Activated T-helper 2 cell treated with anti-CD3 and anti-CD28 coated beads, Interferon-gamma antibody, Interleukin-2, Interleukin-4, amounts not matched to agents 10 μg/mL and 5 μg/mL and 100 μg/mL, durations not matched to agents 14 hours and 24 hours and 36 hours (primary cell): Measurements from ENCODE around the gene CSNK2B. TPM values are rescaled to one million over a fixed set of nuclear protein-coding genes. Genes with fewer than 3 reads are reported as not detected.

Experiments used
- DNase-seq: peaks from one replicate; pipeline ENCODE4 v3.0.0; 2021; ENCODE audit warnings: low spot score
- H3K27ac Mint-ChIP-seq: one replicate; pipeline ENCODE4 v1.8.0; 2021; ENCODE audit warnings: mixed read lengths
- H3K27me3 Mint-ChIP-seq: one replicate; pipeline ENCODE4 v1.8.0; 2021; ENCODE audit warnings: low read depth, mixed read lengths
- H3K36me3 Mint-ChIP-seq: one replicate; pipeline ENCODE4 v1.8.0; 2021; ENCODE audit warnings: low read depth, mixed read lengths
- H3K4me1 Mint-ChIP-seq: one replicate; pipeline ENCODE4 v1.8.0; 2021; ENCODE audit warnings: low read depth, mixed read lengths
- H3K4me3 Mint-ChIP-seq: one replicate; pipeline ENCODE4 v1.8.0; 2021; ENCODE audit warnings: low read depth, mild to moderate bottlenecking, moderate library complexity, mixed read lengths
- H3K9me3 Mint-ChIP-seq: one replicate; pipeline ENCODE4 v1.8.0; 2021; ENCODE audit warnings: mixed read lengths
- intact Hi-C: fragments of 100-400 bp; cut with micrococcal nuclease; formaldehyde crosslinking; loops from one replicate; pipeline ENCODE4 v1.15.1; 2023
- total RNA-seq: library from RNA; stranded (reverse); gene quantifications from 2 replicates; pipeline ENCODE4 v1.2.3, GENCODE V29; 2022

Gene CSNK2B
- total RNA-seq, 1 donor from 2014 or later = 279 TPM

DNA sequence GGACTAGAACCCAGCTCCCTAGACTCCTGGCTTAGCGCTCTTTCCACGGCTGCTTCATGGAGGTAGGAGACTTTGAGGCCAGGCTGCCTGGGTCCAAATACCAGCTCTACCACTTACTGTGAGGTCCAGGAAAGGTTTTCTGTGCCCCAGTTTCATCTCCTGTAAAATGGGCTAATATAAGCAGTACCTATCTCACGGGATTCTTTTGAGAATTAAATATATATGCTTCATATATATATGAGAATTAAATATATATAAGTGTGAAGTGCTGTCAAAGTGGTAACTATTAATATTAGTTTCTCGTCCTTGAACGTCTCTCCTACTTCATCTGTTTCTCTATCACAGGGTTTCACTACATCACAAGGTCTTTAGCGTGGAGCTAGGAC, 25.2 kb downstream of the CSNK2B start:
- no peak for DNase-seq
- Mint-ChIP-seq H3K27me3 (no peaks in the 10 kb centered on the region), H3K9me3 (no peaks in the 10 kb centered on the region), H3K36me3 (peaks cover 52% of the 10 kb centered on the region), H3K4me3 (no peak overlapping the region), H3K27ac (no peak overlapping the region), H3K4me1 (peaks cover 10% of the 10 kb centered on the region)
- intact Hi-C loops = no loop called here

DNA sequence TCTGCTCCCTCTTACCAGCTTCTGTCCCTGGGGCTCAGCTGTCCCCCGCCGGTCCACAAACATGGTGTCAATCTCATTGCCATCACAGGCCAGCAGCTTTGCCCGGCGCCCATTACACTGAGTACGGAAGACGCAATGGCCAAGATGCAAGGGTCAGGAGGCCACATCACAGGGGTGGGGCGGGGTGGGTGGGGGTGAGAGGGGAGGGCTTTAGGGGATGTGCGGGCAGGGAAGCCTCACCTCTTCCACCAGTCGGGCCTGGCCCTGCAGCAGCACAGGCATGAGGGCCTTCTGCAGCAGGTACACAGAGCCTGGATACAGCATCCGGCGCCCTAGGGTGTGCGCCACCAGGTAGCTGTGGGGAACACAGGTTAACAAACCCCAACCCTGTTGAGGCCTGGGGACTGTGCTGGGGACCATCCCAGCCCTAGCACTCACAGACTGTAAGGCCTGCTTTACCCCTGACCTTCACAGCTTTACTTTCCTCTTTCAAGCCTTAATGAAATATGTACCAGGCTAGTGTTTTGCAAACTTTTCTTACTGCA, 25.8 kb downstream of the CSNK2B start:
- intact Hi-C loops = no loop called here
- peaks cover 52% of the 10 kb centered on the region for H3K36me3 Mint-ChIP-seq
- no peaks in the 10 kb centered on the region for H3K27me3 Mint-ChIP-seq
- H3K9me3 Mint-ChIP-seq = no peaks in the 10 kb centered on the region
- peaks cover 10% of the 10 kb centered on the region for H3K4me1 Mint-ChIP-seq
- no peak overlapping the region for H3K27ac Mint-ChIP-seq
- DNase-seq = no peak
- H3K4me3 Mint-ChIP-seq = no peak overlapping the region

DNA sequence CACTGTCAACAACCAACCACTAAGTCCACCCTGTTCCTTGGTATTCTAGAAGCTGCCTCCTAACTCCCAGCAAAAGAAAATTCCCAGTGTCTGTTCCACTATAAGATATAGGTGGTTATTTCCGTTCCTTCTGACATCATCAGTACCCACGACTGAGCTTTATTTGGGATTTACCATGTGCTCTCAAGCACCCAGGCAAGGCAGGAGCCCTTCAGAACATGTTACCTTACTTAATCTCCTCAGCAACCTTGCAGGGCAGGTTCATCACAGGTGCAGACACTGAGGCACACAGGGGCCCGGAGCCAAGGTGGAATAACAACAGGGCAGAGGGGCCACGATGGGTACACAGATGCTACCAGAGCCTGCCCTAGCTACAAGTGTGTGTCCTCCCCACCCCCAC, 26.5 kb downstream of the CSNK2B start:
- Mint-ChIP-seq H3K36me3 (peaks cover 55% of the 10 kb centered on the region), H3K27me3 (no peaks in the 10 kb centered on the region), H3K9me3 (no peaks in the 10 kb centered on the region), H3K4me1 (peaks cover 11% of the 10 kb centered on the region), H3K27ac (peak overlapping the region; percentile 18), H3K4me3 (no peak overlapping the region)
- no peak for DNase-seq
- intact Hi-C loops = no loop called here

DNA sequence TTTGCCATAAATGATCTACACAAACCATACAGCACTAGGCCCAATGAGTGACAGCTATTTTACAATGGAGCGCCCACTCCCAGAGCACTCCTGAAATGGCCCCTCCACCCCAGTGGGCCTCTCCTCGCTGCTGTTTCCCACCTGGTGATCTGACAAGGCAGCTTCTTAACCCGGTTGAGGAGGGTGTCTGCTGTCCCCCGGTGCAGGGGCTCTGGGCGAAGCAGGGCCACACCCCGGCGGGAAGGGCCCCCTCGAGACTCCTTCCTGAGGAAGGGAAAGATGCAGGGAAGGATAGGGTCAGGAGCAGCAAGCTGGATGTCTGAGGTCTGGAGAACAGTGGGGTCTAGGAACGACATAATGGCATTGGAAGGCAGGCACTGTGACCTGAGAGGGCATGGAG, 27.0 kb downstream of the CSNK2B start:
- Mint-ChIP-seq H3K4me3 (no peak overlapping the region), H3K9me3 (no peaks in the 10 kb centered on the region), H3K27me3 (no peaks in the 10 kb centered on the region), H3K36me3 (peaks cover 55% of the 10 kb centered on the region), H3K4me1 (peaks cover 16% of the 10 kb centered on the region), H3K27ac (no peak overlapping the region)
- intact Hi-C loops = no loop called here
- DNase-seq = no peak

DNA sequence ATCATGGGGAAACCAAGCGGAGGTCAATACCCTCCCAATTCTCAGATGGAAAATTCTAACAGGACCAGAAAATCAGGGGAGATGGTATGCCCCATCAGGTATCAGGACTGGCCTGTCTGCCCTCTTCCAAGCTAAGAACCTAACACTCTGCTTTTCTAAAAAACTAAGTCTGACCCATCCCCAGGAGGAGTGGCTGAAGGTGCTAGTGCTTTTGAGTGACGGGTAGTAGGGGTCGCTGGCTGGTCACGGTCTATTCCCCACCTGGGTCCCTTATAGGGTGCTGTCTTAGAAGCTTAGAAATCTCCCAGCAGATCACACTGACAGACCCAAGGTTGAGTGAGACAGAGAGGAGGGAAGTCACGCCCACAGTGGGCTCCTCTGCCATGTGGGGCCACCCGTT, 27.7 kb downstream of the CSNK2B start:
- intact Hi-C loops = no loop called here
- no peak overlapping the region for H3K27ac Mint-ChIP-seq
- H3K27me3 Mint-ChIP-seq = no peaks in the 10 kb centered on the region
- H3K36me3 Mint-ChIP-seq = peaks cover 54% of the 10 kb centered on the region
- no peak for DNase-seq
- H3K4me1 Mint-ChIP-seq = peaks cover 19% of the 10 kb centered on the region
- no peaks in the 10 kb centered on the region for H3K9me3 Mint-ChIP-seq
- H3K4me3 Mint-ChIP-seq = no peak overlapping the region

DNA sequence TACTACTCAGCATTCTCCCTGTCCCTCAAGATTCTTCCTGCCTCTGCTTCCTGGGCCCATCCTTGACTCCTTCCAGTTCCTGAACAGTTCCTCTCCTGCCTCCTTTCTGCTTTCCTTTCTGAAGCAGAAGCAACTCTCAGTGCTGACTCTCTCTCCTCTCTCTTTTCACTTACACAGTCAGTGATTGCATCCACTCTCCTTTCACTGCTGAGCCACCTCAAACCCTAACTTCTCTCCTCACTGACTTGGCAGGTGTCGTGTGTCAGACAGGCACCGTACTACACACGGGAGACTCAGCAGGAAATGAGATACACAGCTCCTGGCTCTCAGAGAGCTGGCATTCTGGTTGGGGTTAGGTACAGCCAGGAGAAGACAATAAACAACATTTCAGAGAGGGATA, 31.7 kb downstream of the CSNK2B start:
- H3K4me3 Mint-ChIP-seq = no peak overlapping the region
- DNase-seq = no peak
- H3K27ac Mint-ChIP-seq = peak overlapping the region; percentile 79
- peaks cover 42% of the 10 kb centered on the region for H3K36me3 Mint-ChIP-seq
- no peaks in the 10 kb centered on the region for H3K9me3 Mint-ChIP-seq
- H3K4me1 Mint-ChIP-seq = peaks cover 24% of the 10 kb centered on the region
- intact Hi-C loops = no loop called here
- no peaks in the 10 kb centered on the region for H3K27me3 Mint-ChIP-seq

DNA sequence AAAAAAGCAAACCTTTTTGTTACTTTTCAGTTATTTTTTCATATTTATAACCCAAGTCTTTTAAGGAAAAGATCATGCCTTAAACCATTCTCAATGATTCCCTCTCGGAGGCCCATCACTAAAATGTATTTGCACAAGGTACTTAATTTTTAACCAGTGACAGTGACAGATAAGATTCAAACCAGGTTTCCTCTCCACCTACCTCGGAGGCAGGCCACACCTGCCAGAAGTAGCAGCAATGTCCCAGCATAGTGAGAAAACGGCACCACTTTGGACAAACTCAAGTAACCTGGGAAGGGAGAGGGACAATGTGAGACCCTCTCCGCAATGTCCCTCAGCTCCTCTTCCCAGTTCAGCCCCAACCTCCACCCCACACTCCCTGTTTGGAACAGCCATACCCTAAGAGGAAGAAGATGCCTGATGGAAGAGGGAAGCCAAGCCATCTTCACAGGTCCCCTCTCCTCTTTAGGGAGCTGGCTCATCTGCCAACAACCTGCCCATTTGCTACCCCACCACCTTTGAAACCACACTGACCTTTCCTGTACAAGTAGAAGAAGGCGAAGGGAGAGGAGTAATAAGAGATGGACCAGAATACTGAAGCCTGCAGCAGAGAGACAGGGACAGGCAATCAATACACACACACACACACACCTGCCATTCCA, 35.0 kb downstream of the CSNK2B start:
- no peak for DNase-seq
- intact Hi-C loops = no loop called here
- H3K27me3 Mint-ChIP-seq = no peaks in the 10 kb centered on the region
- H3K9me3 Mint-ChIP-seq = no peaks in the 10 kb centered on the region
- peak overlapping the region; percentile 99 for H3K4me3 Mint-ChIP-seq
- H3K4me1 Mint-ChIP-seq = peaks cover 28% of the 10 kb centered on the region
- H3K27ac Mint-ChIP-seq = no peak overlapping the region
- H3K36me3 Mint-ChIP-seq = peaks cover 24% of the 10 kb centered on the region

DNA sequence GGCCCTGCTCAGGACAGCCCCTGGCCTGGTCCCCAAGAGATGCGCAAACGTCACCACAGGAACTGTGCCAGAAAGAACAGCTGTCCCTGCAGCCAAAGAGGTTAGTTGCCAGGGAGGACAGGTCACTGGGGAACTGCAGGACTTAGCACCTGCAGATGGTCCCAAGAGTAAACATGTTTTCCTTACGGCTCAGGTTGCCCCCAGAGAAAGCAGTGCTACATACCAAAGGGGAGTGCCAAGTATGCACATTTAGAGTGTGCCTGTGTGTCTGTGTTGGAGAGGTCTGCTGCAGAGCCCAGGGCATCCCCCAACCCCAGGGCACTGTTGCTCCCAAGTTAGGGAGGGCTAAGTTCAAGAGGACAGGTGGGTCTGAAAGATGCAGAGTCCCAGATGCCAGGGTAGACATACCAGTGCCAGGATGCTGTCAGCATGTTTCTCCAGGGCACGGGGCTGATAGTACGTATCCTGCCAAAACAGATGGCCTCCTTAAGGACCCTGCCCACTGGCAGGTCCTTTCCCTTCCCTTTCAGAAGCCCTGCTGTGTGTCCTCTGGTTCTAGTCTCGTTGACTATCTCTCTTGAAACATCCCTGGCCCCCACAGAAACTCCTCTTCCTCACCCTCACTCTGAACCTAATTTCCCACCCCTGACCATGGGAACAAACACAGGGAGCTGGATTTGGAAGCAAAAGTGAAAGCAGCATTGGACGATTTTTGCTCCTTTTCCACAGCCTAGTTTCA, 36.0 kb downstream of the CSNK2B start:
- no peaks in the 10 kb centered on the region for H3K9me3 Mint-ChIP-seq
- peak overlapping the region; percentile 99 for H3K4me3 Mint-ChIP-seq
- H3K4me1 Mint-ChIP-seq = peaks cover 28% of the 10 kb centered on the region
- no peak for DNase-seq
- intact Hi-C loops = loop anchor here (2.0 kb wide), 1 partner anchor 37 kb away; the partner anchor contains the start of gene GPANK1
- H3K36me3 Mint-ChIP-seq = peaks cover 18% of the 10 kb centered on the region
- H3K27me3 Mint-ChIP-seq = no peaks in the 10 kb centered on the region
- peak overlapping the region; percentile 98 for H3K27ac Mint-ChIP-seq

DNA sequence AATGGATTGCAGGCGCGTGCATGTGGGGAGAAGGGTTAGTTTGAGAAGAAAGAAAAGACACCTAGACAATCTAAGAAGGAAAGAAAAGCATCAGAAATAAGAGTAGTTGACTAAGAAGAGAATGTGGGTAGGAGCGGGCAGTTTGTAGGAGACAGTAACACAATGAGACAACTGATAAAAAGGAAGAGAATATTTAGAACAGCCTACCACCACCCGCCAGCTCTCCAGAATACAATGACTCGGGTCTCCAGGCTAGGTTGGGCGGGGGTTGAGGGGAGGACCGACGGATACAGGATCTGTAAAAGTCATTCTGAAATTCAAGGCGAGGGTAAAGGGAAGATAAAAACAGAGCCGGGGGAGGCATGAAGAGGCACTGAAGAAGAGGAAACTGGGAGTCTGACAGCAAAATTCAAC, 36.5 kb downstream of the CSNK2B start:
- H3K36me3 Mint-ChIP-seq = peaks cover 15% of the 10 kb centered on the region
- peak overlapping the region; percentile 98 for H3K27ac Mint-ChIP-seq
- intact Hi-C loops = loop anchor here (2.0 kb wide), 1 partner anchor 38 kb away; the partner anchor contains the start of gene GPANK1
- peaks cover 26% of the 10 kb centered on the region for H3K4me1 Mint-ChIP-seq
- no peaks in the 10 kb centered on the region for H3K9me3 Mint-ChIP-seq
- H3K4me3 Mint-ChIP-seq = peak overlapping the region; percentile 99
- DNase-seq = no peak
- no peaks in the 10 kb centered on the region for H3K27me3 Mint-ChIP-seq

DNA sequence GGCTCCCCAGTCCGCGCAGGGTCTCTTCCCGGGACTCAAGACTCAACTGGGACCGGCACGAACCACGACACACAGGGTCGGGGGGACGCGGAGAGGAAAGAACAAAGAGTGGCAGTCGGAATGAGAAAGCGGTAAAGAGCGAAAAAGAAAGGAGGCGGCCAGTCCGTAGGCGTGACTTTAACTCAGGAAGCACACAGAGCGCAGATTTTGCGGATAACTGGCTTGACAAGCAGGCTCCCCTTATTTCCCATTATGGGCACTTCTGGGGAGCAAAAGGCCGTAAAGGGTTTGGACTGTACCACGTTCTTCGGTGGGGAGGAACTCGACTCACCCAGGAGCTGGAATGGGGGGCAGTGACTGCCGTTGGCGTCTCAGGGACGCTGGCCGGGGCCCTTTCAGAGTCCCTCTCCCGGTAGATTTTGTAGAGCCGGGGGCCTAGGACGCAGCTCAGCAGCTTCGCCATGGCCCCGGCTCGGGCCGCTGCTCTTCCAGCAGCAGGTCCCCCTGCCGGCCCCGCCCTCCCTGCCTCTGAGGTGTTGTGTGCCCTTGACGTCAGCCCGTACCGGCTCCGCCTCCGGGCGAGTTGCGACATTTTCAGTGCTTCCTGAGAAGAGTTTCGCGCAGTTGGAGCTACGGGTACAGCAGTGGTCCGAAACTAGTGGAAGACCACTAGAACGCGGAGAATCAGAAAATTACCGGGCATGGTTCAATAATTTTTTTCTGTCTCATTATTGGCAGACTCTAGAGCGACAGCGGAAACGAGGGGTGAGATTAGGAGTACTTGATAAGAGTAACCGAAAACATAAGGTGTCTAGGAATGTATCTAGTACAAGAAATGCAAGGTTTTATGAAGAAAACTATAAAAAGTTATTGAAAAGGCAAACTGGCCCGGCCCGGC, 37.2 kb downstream of the CSNK2B start, which contains the start of gene ABHD16A:
Gene ABHD16A (minus strand): TSS at position 506 of the 898 bp plus-strand sequence. CDS start 43 bp downstream, at position 463.
- peak within 1 kb of the TSS; percentile 99 for H3K4me3 Mint-ChIP-seq
- no peaks in the 10 kb centered on the region for H3K9me3 Mint-ChIP-seq
- peaks cover 8% of the 10 kb centered on the region for H3K36me3 Mint-ChIP-seq
- peak within 1 kb of the TSS; percentile 98 for H3K27ac Mint-ChIP-seq
- peak; percentile 96 for DNase-seq
- H3K4me1 Mint-ChIP-seq = peaks cover 20% of the 10 kb centered on the region
- intact Hi-C loops = loop anchor here (1.0 to 2.0 kb wide), 2 partner anchors 31 to 38 kb away; partner anchors contain the start of gene GPANK1
- H3K27me3 Mint-ChIP-seq = no peaks in the 10 kb centered on the region

DNA sequence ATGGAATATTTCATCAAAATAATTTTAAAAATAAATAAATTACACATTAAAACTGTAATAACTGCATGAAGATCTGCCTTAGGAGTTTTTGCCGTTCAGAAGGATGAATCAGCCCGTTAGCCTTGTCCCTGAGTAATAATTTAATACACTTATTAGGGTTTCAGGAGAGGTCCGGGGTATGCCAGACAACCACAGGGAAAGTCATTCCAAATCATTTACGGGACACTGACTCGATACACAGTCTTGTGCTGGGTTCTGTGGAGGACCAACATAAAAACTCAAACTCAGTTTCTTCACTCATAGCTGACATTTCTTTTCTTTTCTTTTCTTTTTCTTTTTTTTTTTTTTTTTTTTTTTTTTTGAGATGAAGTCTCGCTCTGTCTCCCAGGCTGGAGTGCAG, 40.1 kb downstream of the CSNK2B start:
- Mint-ChIP-seq H3K9me3 (no peaks in the 10 kb centered on the region), H3K27me3 (no peaks in the 10 kb centered on the region), H3K36me3 (peaks cover 4% of the 10 kb centered on the region), H3K4me3 (no peak overlapping the region), H3K27ac (no peak overlapping the region), H3K4me1 (peaks cover 20% of the 10 kb centered on the region)
- intact Hi-C loops = no loop called here
- no peak for DNase-seq

DNA sequence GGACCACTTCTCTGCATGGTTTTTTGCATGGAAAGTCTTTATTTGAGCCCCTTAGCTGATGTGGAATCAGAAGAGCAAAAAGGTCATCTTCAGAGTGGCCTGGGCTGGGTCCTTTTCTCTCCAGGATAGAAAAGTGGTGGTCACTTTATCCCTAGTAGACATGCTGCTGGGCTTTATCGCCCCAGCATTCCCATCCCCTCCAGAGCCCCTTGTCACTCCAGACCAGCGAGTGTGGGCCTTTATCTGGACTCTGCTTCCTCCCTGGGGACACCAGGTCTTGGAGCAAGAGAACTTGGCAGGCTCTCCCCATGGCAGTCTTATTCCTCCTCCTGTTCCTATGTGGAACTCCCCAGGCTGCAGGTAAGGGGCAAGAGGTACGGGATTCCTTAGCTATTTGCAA, 40.7 kb downstream of the CSNK2B start, which contains the start of gene LY6G6F:
Gene LY6G6F (plus strand): TSS at position 268 of the 400 bp plus-strand sequence. CDS start 41 bp downstream, at position 309.
- H3K4me3 Mint-ChIP-seq = no peak within 1 kb of the TSS
- H3K27me3 Mint-ChIP-seq = no peaks in the 10 kb centered on the region
- no peaks in the 10 kb centered on the region for H3K9me3 Mint-ChIP-seq
- H3K27ac Mint-ChIP-seq = no peak within 1 kb of the TSS
- H3K36me3 Mint-ChIP-seq = no peaks in the 10 kb centered on the region
- intact Hi-C loops = no loop called here
- no peak for DNase-seq
- H3K4me1 Mint-ChIP-seq = peaks cover 18% of the 10 kb centered on the region
